ENCODE measurements around the gene RPL22.

GRCh38 chr1:6211731-6212130 is 12.3 kb upstream of the RPL22 start:
- TF ChIP-seq GATA2 (IDR thresholded peaks at IDR 0.05; ENCODE audit: low read depth, low read length) (no peak), GATA3 (IDR thresholded peaks at IDR 0.05; ENCODE audit: low read depth, low read length) (no peak)
